GM21619 (cell line): ENCODE results near the gene FKBP8.
"Not testable (repeated sequence)": the region's sequence is repeated elsewhere in the genome, so short reads cannot be mapped to it uniquely, and the experiment has no call there.

ENCODE experiments used
- ATAC-seq: cut with Tn5 transposase; IDR thresholded peaks from one replicate; pipeline ENCODE4 v1.9.1; 2021; ENCODE audit not compliant: unreplicated experiment

The FKBP8 gene

DNA sequence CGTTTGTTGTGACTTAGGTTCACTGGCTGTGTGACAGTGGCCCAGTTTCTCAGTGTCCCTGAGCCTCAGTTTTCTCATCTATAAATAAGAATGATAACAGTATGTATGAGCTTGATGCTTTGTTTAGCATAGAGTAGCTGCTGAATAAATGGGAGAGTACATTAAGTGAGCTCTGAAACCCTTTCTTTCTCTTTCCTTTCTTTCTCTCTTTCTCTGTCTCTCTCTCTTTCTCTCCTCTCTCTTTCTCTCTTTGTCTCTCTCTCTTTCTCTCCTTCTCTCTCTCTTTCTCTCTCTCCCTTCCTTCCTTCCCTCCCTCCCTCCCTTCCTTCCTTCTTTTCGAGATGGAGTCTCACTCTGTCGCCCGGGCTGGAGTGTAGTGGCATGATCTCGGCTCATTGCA lies 16.3 kb upstream of the FKBP8 start:
- ATAC-seq: no peak

DNA sequence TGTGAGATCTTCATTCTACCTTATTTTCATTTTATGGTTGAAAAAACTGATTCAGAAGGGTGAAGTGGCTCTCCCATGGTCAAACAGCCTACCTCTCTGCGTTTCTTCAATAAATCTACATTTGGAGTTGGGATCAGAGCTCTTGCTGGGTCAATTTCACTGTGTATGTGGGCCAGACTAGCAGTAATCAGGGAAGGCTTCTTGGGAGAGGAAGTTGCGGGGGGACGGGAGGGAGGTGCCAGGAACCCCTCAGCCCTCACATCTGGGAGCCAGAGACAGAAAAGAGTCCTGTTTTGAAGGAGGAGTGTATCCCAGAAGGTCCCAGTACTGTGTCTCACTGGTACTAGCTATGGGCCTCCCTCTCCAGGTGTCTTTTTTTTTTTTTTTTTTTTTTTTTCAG lies 15.2 kb upstream of the FKBP8 start:
- ATAC-seq: no peak

DNA sequence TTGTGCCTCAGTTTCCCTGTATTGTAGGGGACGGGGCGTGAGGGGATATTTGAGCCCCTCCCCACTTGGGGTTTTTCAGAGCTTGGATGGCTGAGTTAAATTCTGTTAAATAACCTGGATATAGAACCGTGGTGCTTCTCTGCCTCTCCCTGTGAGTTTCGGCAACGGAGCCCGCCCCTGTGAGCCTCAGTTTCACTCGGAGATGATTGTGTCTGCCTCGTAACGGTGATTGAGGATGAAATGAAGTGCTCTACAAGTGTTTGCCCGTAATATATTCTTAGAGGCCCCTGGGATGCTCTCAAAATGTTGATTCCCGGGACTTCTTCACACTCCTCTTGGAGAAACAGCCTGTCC lies 14.8 kb upstream of the FKBP8 start:
- no peak for ATAC-seq

DNA sequence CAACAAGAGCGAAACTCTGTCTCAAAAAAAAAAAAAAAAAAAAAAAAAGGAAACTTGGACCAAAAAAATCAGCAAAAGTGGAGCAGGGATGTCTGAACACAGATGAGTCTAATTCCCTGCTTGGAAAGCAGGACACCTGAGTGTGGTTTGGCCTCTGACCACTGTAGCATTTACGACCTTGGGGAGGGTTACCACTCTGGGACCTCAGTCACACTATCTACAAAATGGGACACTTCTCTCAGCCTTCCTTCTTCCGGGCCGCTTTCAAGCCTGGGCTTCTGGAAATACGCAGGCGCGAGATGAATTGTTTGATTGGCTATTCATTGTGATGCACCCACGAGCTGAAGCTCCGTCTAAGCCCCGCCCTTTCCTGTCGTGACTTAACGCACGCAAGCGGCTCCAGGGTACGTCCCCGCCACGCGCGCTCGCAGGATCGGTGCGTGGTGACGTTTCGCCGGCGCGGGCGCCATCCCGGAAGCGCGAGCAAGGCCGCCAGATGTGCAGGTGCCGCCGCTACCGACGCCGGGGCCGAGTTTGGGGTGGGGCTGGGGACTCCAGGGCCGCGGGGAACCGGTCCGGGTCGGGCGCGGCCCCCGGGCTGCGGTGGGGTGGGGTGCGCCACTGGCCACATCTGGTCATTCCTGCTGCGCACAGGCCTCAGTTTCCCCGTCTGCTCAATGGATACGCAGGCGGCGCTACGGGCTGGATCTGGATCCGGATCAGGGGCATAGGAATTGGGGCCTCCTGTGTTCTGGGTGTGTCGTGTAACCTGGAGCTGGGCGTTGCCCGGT lies 14.2 kb upstream of the FKBP8 start, which contains the start of gene KXD1:
TSS of gene KXD1 (plus strand) at position 460 of the 791 bp plus-strand sequence. CDS start 4,187 bp downstream, outside the sequence.
- peak; percentile 90 for ATAC-seq

DNA sequence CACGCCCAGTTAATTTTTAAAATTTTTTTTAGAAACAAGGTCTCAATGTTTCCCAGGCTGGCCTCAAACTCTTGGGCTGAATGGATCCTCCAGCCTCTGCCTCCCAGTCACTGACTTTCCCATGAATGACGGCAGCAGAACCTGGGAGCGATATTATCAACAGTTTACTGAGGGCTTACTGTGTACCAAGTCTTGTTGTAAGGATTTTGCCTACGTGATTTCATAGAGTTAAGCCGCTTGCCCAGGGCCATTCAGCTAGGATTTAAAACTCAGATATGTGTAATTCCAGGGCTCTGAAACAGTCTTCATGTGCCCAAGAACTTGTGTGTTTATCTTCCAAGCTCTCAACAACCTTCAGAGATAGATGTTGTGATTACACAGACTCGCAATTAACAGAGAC lies 8.3 kb upstream of the FKBP8 start:
- ATAC-seq: no peak

DNA sequence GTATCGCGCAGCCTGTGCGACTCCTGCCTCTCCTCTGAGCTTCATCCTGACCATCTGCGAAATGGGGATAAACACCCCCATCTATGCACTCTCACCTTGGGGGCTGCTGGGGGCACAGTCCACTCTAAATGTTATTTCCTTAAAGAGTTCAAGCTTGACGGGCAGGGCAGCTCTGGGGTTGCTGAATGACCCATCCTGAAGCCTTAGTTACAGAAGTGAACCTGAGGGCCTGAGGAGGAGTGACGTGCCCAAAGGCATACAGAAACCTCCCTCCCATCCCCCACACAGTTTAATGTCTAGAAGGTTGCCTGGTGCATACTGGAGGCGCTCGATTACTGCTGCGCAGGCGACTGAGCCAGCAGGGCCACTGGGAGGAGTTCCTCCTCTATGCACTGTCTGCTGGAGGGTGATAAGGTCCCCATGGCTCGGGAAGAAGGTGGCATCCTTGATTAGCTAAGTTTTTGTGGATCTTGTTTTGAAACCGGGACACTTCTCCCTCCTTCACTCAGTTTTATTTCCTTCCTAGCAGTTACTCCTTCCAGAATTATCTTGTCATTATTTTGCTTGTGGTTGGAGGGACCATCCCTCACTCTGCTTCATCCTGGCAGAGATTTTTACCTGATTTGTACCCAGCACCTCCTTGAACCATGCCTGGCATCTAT lies 572 bp upstream of the FKBP8 start:
- peak; percentile 71 for ATAC-seq

DNA sequence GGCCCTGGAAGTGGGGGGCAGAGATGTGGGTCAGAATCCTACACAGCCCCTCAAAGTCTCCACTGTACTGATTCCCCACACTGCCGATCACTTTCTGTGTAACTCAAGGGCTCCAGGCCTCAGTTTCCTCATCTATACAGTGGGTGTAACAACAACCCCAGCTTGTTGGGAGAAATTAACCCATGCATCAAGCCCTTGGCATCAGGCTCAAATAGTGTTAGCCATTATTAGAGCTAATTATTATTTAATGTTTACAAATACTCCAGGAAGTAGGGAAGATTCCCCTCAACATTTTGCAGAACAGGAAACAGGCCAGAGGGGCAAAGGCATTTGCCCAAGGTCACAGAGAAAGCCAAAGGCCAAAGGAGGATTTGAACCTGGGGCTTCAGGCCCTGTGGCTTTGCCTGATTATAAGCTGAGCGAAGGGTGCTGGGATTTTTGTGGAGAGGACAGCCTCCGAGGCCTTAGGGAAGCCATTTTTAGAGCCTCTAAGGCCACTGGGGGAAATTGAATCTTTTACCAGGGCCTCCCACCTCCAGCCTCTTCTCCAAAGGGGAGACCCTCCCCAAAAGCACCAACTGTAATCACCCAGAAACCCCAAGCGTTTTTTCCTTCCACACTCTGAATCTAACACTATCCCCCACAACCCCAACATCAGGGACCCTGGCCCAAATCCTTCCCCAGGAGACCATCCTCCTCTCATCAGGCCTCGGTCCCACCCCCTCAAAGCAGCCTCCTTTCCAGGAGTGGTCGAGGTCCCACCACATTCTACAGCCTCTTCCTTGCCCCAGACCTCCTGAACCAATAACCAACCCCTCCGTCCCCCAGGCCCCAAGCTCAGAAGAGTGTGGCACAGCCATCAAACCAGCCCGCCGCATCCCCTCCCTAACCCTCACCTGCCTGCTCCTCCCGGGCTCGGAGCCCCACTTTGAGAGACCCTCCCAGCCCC lies 1.1 kb downstream of the FKBP8 start:
- no peak for ATAC-seq

DNA sequence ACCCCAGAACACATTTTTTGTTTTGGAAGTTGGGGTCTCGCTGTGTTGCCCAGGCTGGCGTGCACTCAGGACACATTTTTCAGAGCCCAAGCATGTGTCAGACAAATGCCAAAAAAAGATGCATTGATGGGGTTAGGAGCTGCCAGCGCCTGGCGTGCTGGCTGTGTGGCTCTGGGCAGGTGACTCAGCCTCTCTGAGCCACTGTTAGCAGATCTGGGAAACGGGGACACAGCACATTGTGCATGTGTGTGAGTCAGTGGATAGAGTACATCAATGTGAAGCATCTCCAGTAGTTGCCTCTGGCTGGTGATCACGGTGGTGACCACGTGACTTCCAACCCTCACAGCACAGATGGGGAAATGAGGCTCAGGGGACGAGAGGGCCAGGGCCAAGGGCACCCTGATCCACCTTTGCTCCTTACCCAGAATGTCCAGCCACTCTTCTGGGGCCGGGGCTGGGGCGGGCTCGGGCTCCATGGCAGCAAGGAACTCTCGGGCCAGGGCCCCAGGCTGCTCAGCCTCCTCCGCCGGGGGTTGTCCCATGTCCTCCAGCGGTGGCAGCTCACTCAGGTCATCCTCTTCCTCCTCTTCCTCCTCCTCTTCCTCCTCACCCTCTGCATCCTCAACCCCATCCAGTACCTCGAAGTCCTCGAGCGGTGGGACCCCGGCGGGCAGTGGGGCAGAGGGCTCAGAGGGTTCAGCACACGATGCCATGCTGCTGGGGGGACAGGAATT lies 1.9 kb downstream of the FKBP8 start:
- no peak for ATAC-seq

DNA sequence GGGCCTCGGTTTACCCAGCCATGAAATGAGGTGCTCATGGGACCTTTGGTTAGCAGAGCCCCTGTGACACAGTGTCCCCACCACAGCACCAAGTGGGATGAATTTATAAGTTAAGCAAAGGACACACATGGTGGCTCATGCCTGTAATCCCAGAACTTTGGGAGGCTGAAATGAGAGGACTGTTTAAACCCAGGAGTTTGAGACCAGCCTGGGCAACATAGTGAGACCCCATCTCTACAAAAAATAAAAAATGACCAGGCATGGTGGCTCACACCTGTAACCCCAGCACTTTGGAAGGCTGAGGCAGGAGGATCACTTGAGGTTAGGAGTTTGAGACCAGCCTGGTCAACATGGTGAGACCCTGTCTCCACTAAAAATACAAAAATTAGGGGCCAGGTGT lies 3.2 kb downstream of the FKBP8 start:
- not testable (repeated sequence) for ATAC-seq

DNA sequence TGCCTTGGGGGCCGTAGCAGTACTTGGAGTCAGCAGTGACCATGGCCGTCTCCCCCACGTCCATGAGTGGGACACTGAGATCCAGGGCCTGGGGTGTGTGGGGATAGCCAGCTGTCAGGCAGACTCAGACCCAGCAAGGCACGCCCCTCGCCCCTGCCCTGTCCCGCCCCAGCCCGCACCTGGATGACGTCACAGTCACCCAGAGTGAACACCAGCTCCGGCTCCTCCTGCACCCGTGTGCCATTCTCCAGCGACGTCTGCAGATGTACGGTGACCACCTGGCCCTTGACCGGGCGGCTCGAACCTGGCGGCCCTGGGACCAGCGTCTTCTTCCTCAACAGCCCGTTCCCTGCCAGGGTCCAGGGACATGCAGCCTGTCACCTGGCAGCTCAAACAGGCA lies 4.0 kb downstream of the FKBP8 start:
- no peak for ATAC-seq

DNA sequence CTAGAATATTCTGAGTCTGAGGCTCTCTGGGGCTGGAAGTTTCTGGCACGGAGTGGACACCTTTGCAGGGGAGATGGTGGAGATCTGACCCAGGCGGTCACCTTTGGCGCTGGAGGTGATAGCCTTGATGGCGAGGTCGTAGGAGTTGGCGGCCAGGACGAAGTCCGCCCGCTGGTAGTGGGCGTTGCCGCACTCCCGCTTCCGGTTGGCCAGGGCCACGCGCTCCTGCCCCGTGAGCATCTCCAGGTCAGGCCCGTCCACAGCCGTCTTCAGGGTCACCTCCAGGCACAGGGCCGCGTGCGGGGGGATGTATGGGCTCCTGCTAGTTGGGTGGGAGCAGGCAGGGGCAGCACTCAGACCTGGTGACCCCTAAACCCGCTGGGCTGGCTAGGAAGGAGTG lies 5.3 kb downstream of the FKBP8 start:
- no peak for ATAC-seq

DNA sequence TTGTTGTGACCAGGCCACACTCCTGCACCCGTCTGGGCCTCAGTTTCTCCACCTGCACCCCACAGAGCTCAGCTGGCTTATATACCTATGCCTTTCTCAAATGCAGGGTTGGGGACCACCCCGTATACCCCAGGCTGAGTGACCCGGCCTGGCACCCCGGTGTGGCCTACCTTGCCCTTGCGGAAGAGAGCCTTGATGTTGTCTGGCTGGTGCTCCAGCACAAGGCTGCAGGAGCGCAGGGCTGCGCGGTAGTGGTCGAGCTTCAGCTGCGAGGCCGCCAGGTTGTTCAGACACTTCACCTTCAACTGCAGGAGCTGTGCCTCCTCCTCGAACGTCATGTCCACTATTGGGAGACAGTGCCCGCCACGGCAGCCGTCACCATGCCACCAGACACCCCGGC lies 5.9 kb downstream of the FKBP8 start:
- ATAC-seq: no peak

DNA sequence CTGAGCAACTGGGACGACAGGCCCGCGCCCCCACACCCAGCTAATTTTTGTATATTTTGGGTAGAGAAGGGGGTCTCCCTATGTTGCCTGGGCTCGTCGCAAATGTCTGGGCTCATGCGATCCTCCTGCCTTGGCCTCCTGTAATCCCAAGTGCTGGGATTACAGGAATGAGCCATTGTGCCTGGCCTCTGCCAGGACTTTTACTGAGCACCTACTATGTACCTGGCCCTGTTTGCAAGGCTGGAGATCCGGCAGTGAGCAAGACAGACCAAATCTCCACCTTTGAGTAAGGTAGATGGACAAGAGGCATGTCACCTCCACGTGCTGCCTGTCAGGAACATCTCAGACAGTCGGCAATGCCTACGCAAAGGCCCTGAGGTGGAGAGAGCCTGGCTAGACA lies 6.9 kb downstream of the FKBP8 start:
- ATAC-seq: no peak

DNA sequence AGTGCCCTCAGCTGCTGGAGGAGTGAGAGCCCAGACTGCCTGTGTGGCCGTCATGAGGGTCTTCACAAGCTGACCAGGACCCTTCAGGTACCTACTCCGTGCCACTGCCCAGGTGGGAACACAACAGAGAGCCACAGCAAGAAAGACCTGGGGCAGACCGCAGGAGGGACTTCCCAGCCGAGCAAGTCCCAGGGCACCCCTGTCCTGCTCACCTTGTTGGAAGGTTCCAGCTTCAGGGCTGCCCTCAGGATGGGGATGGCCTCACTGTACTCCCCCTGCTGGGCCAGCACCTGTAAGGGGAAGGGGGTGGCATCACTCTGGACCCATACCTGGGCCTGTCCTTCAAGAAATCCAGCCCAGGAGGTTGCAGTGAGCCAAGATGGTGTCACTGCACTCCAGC lies 10.3 kb downstream of the FKBP8 start:
- no peak for ATAC-seq

DNA sequence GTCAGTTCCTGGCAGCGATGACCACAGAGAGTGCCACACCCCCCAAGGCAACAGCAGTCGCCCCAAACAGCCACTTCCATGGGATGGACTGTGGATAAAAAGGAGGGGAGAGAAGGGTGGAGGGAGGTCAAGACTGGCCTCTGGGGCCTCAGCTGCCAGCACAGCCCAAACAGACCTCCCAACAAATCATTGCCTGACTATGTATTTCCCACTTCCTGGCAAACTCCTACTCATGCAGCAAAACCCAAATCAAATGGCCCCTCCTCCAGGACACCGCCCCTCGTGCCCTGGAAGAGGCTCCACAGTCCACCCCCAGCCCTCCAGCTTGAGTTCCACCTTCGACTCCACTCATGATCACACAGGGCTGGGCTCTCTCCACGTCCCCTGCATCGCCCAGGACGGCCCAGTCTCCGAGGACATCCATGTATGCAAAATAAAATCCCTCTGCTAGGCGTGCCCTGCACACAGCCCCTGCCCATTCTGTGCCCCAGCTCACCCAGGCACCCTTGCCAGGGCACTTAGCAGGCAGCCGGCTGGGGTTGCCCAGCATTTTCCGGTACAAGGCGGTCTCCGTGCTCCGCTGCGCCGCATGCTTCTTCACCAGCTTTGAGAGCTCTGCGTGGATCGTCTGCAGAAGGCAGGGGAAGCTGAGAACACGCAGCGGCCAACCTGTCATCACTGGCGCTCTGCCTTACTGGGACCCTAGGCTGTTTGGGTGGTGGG lies 11.0 kb downstream of the FKBP8 start:
- ATAC-seq: no peak

DNA sequence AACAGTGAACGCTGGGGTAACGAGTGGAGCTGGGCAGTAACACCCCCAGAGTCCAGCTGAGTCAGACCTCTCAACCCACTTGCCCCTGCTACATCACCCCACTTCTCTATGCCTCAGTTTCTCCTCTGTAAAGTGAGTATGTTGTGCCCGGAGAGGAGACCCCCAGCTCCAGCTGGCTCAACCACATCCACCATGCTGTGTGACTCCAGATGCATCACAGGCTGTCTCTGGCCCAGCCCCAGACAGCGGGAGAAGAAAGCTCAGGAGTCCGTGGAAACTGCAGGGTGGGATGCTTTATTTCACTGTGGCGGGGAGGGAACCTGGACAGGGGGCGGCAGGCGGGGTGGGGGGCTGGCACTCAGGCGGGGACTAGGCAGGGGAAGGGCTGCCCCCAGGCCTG lies 11.9 kb downstream of the FKBP8 start:
- ATAC-seq: no peak

DNA sequence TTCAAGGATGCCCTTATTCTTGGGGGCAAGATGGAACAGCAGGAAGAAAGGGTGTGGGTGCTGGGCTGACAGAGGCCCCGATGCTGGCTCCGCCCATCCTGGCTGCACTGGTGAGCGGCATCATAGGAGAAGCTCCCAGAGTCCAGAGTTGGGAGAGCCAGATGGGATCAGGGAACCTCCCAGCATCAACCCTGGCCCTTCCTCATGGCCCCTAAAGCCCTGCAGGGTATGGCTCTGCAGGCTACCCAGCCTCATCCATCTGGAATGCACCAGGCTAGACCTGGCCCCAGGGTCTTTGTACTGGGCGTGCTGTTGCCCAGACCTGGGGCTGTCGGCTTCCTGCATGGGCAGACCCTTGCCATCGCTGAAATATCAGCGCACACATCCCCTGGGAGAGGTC lies 13.6 kb downstream of the FKBP8 start:
- no peak for ATAC-seq

DNA sequence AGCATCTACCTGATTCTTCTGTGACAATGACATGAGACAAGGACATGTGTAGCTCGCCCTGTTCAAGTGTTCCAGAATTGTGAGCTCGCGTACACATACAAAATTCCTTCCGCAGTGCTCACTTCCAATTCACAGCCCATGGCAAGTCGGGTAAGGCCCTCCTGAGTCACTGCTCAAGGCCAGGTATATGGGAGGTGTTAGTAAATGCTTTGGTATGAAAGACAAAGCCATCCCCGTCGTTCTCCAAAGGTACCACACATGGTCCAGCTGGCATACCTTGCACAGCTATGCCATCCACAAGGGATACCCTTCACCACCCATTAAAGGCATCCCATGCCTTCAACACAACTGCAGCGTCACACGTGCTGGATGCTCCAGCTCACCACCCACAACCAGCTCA lies 17.1 kb downstream of the FKBP8 start:
- ATAC-seq: no peak

DNA sequence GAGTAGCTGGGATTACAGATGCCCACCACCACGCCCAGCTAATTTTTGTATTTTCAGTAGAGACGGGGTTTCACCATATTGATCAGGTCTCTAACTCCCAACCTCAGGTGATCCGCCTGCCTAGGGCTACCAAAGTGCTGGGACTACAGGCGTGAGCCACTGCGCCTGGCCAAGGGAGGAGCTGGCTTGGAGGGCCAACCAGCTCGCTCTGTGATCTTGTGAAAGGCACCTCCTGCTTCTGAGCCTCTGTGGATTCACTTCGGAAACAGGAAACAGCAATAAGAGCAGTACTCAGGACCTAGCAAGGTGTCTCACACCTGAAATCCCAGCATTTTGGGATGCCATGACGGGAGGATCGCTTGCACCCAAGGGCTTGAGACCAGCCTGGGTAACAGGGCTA lies 19.5 kb downstream of the FKBP8 start:
- ATAC-seq: no peak

DNA sequence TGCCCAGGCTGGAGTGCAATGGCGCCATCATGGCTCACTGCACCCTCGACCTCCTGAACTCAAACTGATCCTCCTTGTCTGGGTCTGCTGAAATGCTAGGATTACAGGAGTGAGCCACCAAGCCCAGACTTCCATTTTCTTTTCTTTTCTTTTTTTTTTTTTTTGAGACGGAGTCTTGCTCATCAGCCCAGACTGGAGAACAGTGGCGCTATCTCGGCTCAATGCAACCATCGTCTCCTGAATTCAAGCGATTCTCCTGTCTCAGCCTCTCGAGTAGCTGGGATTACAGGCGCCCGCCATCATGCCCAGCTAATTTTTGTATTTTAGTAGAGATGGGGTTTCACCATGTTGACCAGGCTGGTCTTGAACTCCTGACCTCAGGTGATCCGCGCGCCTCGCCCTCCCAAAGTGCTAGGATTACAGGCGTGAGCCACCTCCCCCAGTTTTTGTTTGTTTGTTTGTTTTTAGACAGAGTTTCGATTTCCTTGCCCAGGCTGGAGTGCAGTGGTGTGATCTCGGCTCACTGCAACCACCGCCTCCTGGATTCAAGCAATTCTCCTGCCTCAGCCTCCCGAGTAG lies 20.4 kb downstream of the FKBP8 start:
- ATAC-seq: not testable (repeated sequence)
